Thymus (tissue), 11 donors: Measurements from ENCODE around the gene PTCD3. TPM values are rescaled to one million over a fixed set of nuclear protein-coding genes. Genes with fewer than 3 reads are reported as not detected.

Source experiments
- DNase-seq, 9 donors: peaks; one replicate each; pipeline ENCODE4 v3.0.0-alpha.2; 2013; ENCODE audit warnings: low spot score in 9 of 9, low read depth in 6 of 9, missing footprints in 1 of 9
- H3K27ac ChIP-seq, 2 donors: one replicate each; pipeline ENCODE4 v1.5.1; 2013; ENCODE audit warnings: control low read depth in 1 of 2, low read depth in 1 of 2, low read length in 1 of 2, mild to moderate bottlenecking in 1 of 2, moderate library complexity in 1 of 2
- H3K27me3 ChIP-seq, 2 donors: one replicate each; pipeline ENCODE4 v1.5.1; 2013; ENCODE audit warnings: low read length in 1 of 2; ENCODE audit not compliant: control insufficient read depth in 2 of 2, insufficient read depth in 1 of 2
- H3K36me3 ChIP-seq, 2 donors: one replicate each; pipeline ENCODE4 v1.5.1; 2013; ENCODE audit warnings: low read length in 1 of 2, mild to moderate bottlenecking in 1 of 2, moderate library complexity in 1 of 2; ENCODE audit not compliant: control insufficient read depth in 2 of 2, insufficient read depth in 2 of 2
- H3K4me1 ChIP-seq, 2 donors: one replicate each; pipeline ENCODE4 v1.5.1; 2013; ENCODE audit warnings: low read length in 2 of 2; ENCODE audit not compliant: control insufficient read depth in 2 of 2, insufficient read depth in 2 of 2
- H3K4me3 ChIP-seq, 2 donors: one replicate each; pipeline ENCODE4 v1.5.1; 2013; ENCODE audit warnings: low read length in 2 of 2, control low read depth in 1 of 2, mild to moderate bottlenecking in 1 of 2
- H3K9me3 ChIP-seq, 2 donors: one replicate each; pipeline ENCODE4 v1.5.1; 2013; ENCODE audit warnings: low read length in 1 of 2, mild to moderate bottlenecking in 1 of 2; ENCODE audit not compliant: control insufficient read depth in 2 of 2, insufficient read depth in 1 of 2
- WGBS: extraction: QIAGEN DNeasy Blood & Tissue Kit; methylation state at CpG from one replicate; pipeline ENCODE4 v1.1.7; 2013; 5-methylcytosine and 5-hydroxymethylcytosine counted together
- polyA plus RNA-seq: library from polyadenylated mRNA; stranded (reverse); fragments of 200-250 nt; gene quantifications from one replicate; pipeline ENCODE4 v1.2.3, GENCODE V29; 2013
- total RNA-seq: library from RNA; stranded (reverse); fragments of 120-200 nt; gene quantifications from one replicate; pipeline ENCODE4 v1.2.4, GENCODE V29; 2013
- donor health status: healthy.

The PTCD3 gene
- total and polyA plus RNA-seq, 2 donors = 57.4 to 116 TPM

DNA sequence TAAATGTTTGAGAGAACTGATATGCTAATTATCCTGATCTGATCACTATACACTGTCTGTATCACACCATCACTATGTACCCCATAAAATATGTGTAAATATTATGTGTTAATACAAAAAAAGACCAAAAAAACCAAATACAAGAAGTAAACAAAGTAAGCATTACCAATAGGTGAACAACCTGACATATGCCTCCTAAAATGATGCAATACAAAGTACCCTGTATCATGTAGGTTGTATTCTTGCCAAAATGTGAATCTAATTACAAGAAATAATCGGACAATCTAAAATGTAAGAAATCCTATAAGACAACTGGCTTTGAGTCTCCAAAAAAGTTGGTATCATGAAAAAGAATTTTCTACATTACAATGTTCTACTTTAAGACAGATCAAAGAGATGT lies 8.1 kb upstream of the PTCD3 start:
- Histone ChIP-seq H3K27ac (no peak overlapping the region), H3K4me1 (no peaks in the 10 kb centered on the region), H3K36me3 (peaks cover 15 to 66% of the 10 kb centered on the region in 2 donors), H3K27me3 (no peaks in the 10 kb centered on the region), H3K4me3 (no peak overlapping the region), H3K9me3 (no peaks in the 10 kb centered on the region)
- DNase-seq = no peak
- 93% methylated on average over 1 of the region's 1 CpG for whole genome bisulfite sequencing

- Histone ChIP-seq H3K9me3 (no peaks in the 10 kb centered on the region), H3K27ac (no peak overlapping the region), H3K4me3 (no peak overlapping the region), H3K4me1 (peaks cover 0 to 3% of the 10 kb centered on the region in 2 donors), H3K36me3 (peaks cover 8 to 56% of the 10 kb centered on the region in 2 donors), H3K27me3 (no peaks in the 10 kb centered on the region)
- DNase-seq = no peak
These were observed 3.9 kb upstream of the PTCD3 start for GRCh38 chr2:86102157-86102556.

- peak; percentile 85 to 96 (median 92) for DNase-seq
- Histone ChIP-seq H3K27ac (peak within 1 kb of the TSS; percentile 64 to 74), H3K27me3 (no peaks in the 10 kb centered on the region), H3K4me1 (peaks cover 0 to 3% of the 10 kb centered on the region in 2 donors), H3K4me3 (peak within 1 kb of the TSS; percentile 64 to 100), H3K36me3 (peaks cover 1 to 45% of the 10 kb centered on the region in 2 donors), H3K9me3 (no peaks in the 10 kb centered on the region)
- WGBS = under 1% methylated on average over 38 of the region's 38 CpGs
These were observed 625 bp upstream of the PTCD3 start, which contains the start of gene POLR1A for GRCh38 chr2:86105252-86105968. TSS of gene POLR1A (minus strand) at chr2:86105886. CDS start at chr2:86105776, 110 bp downstream.

- H3K36me3 ChIP-seq = peaks cover 14 to 42% of the 10 kb centered on the region in 2 donors
- peak in 4 of 9 donors; percentile 3 to 35 (median 8) for DNase-seq
- no peaks in the 10 kb centered on the region for H3K27me3 ChIP-seq
- no peak overlapping the region for H3K27ac ChIP-seq
- no peaks in the 10 kb centered on the region for H3K9me3 ChIP-seq
- H3K4me1 ChIP-seq = peaks cover 0 to 3% of the 10 kb centered on the region in 2 donors
- H3K4me3 ChIP-seq = peak overlapping the region; percentile 64 to 100
- 33% methylated on average over 5 of the region's 5 CpGs for WGBS
These were observed 996 bp downstream of the PTCD3 start for GRCh38 chr2:86107031-86107430.

- Histone ChIP-seq H3K4me1 (no peaks in the 10 kb centered on the region), H3K4me3 (no peak overlapping the region), H3K27ac (no peak overlapping the region), H3K27me3 (no peaks in the 10 kb centered on the region), H3K9me3 (no peaks in the 10 kb centered on the region), H3K36me3 (peaks cover 69 to 95% of the 10 kb centered on the region in 2 donors)
- 97% methylated on average over 2 of the region's 2 CpGs for WGBS
- DNase-seq = no peak
These were observed 12.1 kb downstream of the PTCD3 start for GRCh38 chr2:86118130-86118529.

DNA sequence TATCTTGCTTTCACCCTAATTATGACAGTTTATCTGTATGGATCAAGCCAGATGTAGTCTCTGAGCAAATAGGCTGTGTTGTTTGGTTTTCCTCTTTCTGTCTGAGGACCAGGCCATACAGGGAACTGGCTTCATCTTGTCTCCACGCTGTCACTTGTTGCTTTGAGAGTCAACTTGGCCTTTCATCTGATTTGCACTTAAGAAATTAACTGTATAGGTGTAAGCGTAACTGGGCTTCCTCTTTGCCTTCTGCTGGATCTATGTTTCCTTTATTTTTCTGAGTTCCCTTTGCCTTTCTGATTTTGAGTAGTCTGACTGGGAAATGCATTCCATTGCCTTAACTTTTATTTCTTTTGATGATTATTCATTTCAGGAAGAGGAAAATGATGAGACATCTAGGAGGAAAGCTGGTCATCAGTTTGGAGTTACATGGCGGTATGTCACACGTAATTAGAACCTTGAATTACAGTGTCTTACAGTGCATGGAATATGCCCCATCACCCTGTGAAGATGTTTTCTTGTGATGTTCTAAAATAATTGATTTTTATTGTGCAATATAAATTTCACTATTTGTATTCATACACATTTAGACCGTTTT lies 17.4 kb downstream of the PTCD3 start:
- no peak for DNase-seq
- Histone ChIP-seq H3K27ac (no peak overlapping the region), H3K9me3 (no peaks in the 10 kb centered on the region), H3K27me3 (no peaks in the 10 kb centered on the region), H3K4me1 (no peaks in the 10 kb centered on the region), H3K4me3 (no peak overlapping the region), H3K36me3 (peaks cover 71 to 95% of the 10 kb centered on the region in 2 donors)
- 98% methylated on average over 5 of the region's 5 CpGs for WGBS

DNA sequence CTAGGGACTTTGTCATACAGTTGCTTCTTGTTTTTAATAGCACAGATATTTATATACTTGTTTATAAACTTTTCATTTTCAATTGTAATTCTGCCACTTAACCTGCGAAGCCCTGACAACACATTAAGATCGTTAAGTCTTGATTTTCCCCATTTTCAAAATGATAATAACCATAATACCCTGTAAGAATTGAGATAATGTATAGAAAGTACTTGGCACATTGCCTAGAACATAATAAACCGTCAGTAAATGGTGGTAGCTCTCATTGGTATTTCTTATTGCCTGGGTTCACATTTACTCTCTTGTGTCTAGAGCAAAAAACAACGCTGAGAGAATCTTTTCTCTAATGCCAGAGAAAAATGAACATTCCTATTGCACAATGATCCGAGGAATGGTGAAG lies 18.6 kb downstream of the PTCD3 start:
- no peak for DNase-seq
- 97% methylated on average over 5 of the region's 5 CpGs for WGBS
- Histone ChIP-seq H3K27me3 (no peaks in the 10 kb centered on the region), H3K36me3 (peaks cover 71 to 97% of the 10 kb centered on the region in 2 donors), H3K4me3 (no peak overlapping the region), H3K9me3 (no peaks in the 10 kb centered on the region), H3K27ac (no peak overlapping the region), H3K4me1 (no peaks in the 10 kb centered on the region)

DNA sequence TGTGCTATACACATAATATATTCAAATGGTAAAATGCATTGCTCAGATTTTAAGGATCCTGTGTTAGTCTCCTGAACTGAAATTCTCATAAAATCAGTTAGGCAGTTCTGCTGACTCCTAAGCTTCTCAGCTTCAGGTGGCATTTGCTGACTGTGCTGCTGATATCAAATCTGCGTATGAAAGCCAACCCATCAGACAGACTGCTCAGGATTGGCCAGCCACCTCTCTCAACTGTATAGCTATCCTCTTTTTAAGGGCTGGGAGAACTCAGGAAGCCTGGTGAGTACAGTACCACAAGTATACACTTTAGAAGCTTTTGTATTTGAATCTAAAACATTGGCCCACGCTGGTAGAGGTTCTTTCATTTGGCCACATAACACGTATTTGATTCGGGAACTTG lies 28.7 kb downstream of the PTCD3 start:
- H3K27ac ChIP-seq = no peak overlapping the region
- H3K27me3 ChIP-seq = no peaks in the 10 kb centered on the region
- WGBS = 97% methylated on average over 4 of the region's 4 CpGs
- H3K9me3 ChIP-seq = no peaks in the 10 kb centered on the region
- peaks cover 71 to 97% of the 10 kb centered on the region in 2 donors for H3K36me3 ChIP-seq
- peaks cover 0 to 8% of the 10 kb centered on the region in 2 donors for H3K4me1 ChIP-seq
- DNase-seq = no peak
- no peak overlapping the region for H3K4me3 ChIP-seq

DNA sequence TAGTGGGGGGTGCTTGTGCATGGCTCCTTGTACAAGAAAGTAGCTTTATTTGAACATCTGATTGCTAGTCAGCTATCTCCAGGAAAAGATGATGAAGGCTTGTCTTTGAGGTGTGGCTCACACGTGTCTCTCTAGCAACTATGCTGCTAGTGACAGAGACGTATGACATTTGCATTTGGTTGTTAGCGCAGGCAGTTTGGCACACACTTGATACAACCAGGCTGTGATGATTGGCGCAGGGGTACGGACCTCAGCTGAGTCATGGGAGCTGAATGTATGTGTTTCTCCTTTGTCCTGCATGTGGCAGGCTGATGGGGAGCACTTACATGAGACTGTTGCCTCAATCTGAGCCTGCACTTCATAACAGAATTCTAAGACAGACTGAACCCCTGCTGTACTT lies 29.6 kb downstream of the PTCD3 start:
- Histone ChIP-seq H3K4me1 (peaks cover 0 to 11% of the 10 kb centered on the region in 2 donors), H3K36me3 (peaks cover 67 to 99% of the 10 kb centered on the region in 2 donors), H3K27me3 (no peaks in the 10 kb centered on the region), H3K9me3 (no peaks in the 10 kb centered on the region), H3K4me3 (no peak overlapping the region), H3K27ac (no peak overlapping the region)
- 96% methylated on average over 5 of the region's 5 CpGs for WGBS
- no peak for DNase-seq
